GM12864 (cell line): ENCODE data around the gene CCDC7.
"Not testable (repeated sequence)": the region's sequence is repeated elsewhere in the genome, so short reads cannot be mapped to it uniquely, and the experiment has no call there.

Experiments used
- DNase-seq: peaks from one replicate; pipeline ENCODE4 v3.0.0-alpha.2; 2011; ENCODE audit warnings: low read depth
- H3K4me3 ChIP-seq: 2 replicates; pipeline ENCODE4 v1.5.1; 2011; ENCODE audit warnings: mild to moderate bottlenecking, low read depth, low read length, control low read depth
- TF ChIP-seq, protein P1 (sequence below): IDR thresholded peaks from 2 replicates; pipeline ENCODE4 v1.5.1; 2011; ENCODE audit warnings: low read depth, mild to moderate bottlenecking, moderate library complexity, low read length, control low read depth, inconsistent platforms; ENCODE audit errors: missing control alignments

The CCDC7 gene

DNA sequence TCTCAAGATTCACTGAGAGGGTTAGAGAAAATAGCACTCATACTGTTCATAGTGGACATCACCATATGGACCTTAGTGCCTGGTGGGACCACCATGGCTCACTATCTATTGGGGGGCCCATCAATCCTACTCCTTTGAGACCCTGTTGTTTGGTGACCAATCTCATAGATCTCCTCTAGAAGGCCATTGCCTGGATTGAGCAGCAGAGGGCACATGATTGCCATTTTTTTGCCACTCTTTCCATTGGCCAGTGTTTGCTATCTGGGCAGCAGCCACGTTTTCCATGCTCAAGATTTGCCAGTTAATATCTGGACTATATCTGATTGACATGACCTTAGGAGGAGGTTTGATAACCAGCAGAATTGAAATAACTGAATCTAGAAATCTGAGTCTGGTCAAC, 267.6 kb downstream of the CCDC7 start:
- TF ChIP-seq, protein P1, sequence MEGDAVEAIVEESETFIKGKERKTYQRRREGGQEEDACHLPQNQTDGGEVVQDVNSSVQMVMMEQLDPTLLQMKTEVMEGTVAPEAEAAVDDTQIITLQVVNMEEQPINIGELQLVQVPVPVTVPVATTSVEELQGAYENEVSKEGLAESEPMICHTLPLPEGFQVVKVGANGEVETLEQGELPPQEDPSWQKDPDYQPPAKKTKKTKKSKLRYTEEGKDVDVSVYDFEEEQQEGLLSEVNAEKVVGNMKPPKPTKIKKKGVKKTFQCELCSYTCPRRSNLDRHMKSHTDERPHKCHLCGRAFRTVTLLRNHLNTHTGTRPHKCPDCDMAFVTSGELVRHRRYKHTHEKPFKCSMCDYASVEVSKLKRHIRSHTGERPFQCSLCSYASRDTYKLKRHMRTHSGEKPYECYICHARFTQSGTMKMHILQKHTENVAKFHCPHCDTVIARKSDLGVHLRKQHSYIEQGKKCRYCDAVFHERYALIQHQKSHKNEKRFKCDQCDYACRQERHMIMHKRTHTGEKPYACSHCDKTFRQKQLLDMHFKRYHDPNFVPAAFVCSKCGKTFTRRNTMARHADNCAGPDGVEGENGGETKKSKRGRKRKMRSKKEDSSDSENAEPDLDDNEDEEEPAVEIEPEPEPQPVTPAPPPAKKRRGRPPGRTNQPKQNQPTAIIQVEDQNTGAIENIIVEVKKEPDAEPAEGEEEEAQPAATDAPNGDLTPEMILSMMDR: peak; percentile 17
- no peak for DNase-seq
- H3K4me3 ChIP-seq: no peak overlapping the region

DNA sequence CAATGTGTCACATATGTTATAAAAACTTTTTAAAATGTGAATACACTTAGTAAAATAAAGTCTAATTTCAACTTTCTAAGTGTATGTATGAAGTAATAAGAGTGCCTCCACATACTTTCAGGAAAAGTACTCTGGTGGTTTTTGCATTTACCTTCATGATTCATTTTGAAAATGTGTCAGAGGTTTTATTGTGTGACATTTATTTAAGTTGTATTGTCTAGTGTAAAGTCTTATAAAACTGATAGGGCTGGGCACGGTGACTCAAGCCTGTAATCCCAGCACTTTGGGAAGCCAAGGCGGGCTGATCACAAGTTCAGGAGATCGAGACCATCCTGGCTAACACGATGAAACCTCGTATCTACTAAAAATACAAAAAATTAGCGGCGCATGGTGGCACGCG, 285.6 kb downstream of the CCDC7 start:
- TF ChIP-seq, protein P1: no peak
- no peak overlapping the region for H3K4me3 ChIP-seq
- no peak for DNase-seq

DNA sequence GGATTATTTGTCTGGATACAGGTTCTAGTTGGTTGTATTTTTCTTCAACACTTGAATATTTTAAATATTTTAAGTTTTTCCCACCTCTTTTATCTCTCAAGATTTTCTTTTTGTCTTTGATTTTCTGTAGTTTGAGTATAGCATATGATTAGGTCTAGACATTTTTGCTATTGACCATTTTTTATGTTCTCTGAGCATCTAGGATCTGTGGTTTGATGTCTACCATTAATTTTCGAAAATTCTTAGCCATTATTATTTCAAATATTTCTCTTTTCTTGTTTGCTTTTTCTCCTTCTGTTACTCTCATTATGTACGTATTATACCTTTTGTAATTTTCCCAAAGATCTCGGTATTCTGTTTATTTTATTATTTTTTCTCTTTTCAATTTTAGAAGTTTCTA, 293.0 kb downstream of the CCDC7 start:
- no peak overlapping the region for H3K4me3 ChIP-seq
- TF ChIP-seq, protein P1: no peak
- DNase-seq: no peak

DNA sequence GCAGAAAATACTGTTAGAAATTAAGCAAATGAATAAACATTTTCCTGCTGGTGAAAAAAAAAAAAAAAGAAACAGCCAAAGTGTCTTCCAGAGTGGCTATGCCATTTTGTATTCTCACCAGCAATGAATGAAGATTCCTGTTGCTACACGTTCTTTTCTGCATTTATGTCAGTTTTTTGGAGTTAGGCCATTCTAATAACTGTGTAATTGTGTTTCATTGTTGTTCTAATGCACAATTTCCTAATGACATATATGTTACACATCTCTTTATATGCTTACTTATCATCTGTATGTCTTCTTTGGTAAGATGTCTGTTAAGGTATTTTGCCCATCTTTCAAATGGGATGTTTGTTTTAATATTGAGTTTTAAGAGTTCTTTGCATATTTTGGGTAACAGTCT, 298.4 kb downstream of the CCDC7 start:
- no peak overlapping the region for H3K4me3 ChIP-seq
- TF ChIP-seq, protein P1: no peak
- DNase-seq: no peak

DNA sequence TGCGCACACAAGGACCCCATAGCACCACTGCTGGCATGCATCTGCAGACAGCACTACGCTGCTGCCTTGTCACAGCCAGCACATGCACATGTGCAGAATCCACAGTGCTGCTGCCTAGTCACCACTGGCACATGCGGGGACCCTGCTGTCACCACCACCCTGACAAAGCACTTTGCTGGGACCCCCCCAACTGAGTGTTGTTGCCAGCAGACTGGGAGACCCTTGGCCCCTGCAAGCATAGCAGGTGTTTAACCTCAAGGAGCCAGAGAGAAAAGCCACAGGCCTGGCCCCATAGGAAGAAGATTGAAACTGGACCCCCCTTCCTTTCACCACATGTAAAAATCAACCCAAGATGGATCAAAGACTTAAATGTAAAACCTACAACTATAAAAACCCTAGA, 300.9 kb downstream of the CCDC7 start:
- TF ChIP-seq, protein P1: no peak
- H3K4me3 ChIP-seq: no peak overlapping the region
- no peak for DNase-seq

DNA sequence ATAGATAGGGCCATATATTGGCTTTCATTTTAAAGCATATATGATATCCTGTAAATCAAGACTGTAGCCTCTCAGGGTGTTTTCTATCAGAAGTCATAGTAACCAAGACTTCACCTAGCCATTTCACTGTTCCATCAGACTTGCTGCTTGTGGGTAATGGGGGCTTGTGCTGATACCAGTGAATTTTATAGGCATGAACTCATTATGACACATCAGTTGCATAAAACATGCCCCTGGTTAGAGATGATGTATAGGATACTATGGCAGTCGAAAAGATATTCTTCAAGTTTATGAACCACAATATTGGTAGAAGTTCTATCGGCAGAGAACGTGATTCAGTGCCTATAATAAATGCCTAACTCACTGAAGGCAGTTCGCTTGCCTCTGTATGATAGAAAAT, 305.6 kb downstream of the CCDC7 start:
- TF ChIP-seq, protein P1: no peak
- DNase-seq: no peak
- no peak overlapping the region for H3K4me3 ChIP-seq

DNA sequence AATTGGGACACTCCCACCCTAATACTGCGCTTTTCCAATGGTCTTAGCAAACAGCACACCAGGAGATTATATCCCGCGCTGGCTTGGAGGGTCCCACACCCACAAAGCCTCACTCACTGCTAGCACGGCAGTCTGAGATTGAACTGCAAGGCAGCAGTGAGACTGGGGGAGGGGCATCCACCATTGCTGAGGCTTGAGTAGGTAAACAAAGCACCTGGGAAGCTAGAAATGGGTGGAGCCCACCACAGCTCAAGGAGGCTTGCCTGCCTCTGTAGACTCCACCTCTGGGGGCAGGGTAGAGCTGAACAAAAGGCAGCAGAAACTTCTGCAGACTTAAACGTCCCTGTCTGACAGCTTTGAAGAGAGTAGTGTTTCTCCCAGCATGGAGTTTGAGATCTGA, 309.0 kb downstream of the CCDC7 start:
- not testable (repeated sequence) for H3K4me3 ChIP-seq, DNase-seq

DNA sequence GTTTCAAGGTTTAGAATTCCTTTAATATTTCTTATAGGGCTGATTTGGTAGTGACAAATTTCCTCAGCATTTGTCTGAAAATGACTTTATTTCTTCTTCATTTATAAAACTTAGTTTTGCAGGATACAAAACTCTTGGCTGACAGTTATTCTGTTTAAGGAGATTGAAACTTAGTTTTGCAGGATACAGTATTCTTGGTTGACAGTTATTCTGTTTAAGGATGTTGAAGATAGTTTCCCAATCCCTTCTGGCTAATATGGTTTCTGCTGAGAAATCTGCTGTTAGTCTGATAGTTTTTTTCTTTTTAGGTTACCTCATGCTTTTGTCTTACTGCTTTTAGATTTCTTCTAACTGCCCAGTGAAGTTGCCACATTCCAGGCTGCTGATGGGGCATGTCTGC, 325.3 kb downstream of the CCDC7 start:
- TF ChIP-seq, protein P1: no peak
- no peak for DNase-seq
- H3K4me3 ChIP-seq: no peak overlapping the region
